ENCODE data around the gene HDAC10.

HDAC10 gene

DNA sequence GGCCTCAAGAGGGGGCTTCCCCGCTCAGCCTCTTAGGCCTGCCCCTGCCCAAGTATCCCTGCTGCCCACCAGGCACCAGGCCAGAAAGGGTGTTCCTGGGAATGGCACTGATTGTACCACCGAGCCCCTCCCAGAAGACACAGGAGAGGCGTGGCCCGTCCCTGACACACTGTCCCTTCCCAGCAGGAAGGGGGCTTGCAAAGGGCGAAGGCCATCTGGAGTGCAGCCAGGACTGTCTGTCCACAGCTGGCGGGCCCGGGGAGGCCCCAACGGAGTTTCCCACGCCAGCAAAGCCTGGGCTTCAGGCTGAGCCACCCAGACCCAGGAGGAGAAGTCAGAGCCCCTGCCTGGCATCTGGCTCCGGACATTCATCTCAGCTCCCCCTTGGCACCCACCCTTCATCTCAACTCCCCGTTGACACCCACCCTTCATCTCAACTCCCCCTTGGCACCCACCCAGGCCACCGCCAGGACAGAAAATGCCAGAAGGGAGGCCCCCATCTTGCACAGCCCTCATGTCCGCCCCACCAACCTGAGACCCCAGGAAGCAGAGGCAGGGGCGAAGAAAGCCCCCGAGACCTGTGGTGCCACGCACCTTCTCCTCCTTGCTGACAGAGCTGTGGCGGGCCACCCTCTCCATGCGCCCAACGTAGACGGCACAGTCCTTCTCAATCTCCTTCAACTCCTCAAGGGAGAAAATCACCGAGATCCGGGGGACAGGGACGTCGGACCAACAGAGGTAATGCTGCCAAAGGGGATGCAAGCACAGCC is 25.7 kb downstream of the HDAC10 start:
- no peak for DNase-seq (ENCODE audit: low spot score)
- TF ChIP-seq, protein P1, sequence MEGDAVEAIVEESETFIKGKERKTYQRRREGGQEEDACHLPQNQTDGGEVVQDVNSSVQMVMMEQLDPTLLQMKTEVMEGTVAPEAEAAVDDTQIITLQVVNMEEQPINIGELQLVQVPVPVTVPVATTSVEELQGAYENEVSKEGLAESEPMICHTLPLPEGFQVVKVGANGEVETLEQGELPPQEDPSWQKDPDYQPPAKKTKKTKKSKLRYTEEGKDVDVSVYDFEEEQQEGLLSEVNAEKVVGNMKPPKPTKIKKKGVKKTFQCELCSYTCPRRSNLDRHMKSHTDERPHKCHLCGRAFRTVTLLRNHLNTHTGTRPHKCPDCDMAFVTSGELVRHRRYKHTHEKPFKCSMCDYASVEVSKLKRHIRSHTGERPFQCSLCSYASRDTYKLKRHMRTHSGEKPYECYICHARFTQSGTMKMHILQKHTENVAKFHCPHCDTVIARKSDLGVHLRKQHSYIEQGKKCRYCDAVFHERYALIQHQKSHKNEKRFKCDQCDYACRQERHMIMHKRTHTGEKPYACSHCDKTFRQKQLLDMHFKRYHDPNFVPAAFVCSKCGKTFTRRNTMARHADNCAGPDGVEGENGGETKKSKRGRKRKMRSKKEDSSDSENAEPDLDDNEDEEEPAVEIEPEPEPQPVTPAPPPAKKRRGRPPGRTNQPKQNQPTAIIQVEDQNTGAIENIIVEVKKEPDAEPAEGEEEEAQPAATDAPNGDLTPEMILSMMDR (IDR thresholded peaks at IDR 0.05; ENCODE audit: extremely low read depth, missing control alignments), result no peak

DNA sequence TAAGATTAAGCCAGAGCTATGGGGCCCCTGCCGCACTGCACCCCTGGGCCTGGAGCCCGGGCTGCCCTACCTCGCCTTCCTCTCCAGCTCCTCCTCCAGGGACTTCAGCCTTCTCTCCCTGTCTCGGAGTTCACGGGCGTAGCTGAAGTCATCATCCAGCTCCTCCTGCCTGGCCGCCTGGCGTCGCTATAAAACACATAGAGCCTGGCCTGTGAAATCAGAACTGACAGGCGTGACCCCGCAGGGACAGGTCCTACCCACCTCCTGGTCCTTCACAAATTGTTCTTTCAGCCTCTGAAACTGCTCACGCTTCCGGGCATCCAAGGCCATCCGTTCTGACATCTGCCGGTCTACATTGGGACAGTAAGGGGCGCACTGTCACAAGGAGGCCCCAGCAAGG is 27.0 kb downstream of the HDAC10 start:
- no peak for DNase-seq (ENCODE audit: low spot score)
- TF ChIP-seq, protein P1 (IDR thresholded peaks at IDR 0.05; ENCODE audit: extremely low read depth, missing control alignments), result no peak

DNA sequence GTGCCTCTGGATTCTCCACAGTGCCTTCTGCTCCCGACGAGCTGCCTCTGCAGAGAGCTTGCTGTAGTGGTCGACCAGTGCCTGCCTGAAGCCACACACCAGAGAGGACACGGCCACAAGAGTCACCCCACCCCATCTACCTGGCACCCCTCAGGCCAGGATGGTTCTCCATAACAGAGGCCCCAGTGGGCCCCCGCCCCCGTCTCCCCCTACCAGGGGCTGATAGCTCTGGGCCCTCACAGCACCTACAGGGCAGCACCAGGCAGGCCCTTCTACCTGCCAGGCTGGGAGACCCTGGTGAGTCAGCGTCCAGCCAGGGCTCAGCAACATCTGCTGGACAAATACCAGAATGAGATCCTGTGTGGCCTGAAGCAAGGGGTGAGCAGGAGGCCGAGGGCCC is 28.6 kb downstream of the HDAC10 start:
- no peak for DNase-seq (ENCODE audit: low spot score)
- TF ChIP-seq, protein P1 (IDR thresholded peaks at IDR 0.05; ENCODE audit: extremely low read depth, missing control alignments), result no peak

DNA sequence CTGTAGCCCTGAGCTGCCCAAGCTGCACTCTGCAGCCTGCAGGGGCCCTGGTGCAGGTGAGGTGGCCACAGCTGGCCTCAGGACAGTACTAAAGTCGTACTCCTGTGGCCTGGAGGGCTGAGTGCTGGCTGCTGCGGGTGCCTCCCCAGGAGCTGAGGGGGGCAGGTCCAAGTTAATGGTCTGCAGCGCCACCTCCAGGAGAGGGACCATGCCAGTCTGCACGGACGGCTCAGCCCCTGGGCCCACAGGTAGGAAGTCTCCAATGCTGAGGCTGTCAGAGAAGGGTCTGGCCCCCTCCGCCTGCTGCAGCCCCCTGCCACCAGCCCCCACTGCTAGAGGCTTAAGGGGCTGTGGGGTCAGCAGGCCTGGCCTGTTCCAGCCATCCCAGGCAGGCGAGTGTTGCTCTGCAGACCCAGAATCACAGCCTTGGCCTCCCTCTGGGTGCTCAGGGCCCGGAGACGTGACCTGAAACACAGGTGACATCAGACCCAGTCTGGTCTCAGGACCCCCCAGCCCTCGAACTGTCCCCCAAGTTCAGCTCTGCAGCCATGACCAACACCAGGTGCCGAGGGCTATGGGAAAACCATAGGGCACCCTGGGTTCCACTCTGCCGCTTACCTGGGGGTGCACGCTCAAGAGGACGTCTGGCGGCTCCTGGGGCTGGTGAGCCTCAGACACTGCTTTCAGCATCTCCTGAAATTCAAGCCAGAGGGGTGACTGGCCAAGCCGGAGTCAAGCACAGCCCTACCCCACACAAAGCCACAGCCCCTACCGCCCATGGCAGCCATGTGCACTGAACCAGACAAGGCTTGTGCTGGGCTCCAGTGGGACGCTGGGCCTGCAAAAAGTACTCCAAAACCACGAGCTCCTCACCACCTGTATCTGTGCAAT is 29.4 kb downstream of the HDAC10 start:
- TF ChIP-seq, protein P1 (IDR thresholded peaks at IDR 0.05; ENCODE audit: extremely low read depth, missing control alignments), result no peak
- DNase-seq (ENCODE audit: low spot score), result no peak

DNA sequence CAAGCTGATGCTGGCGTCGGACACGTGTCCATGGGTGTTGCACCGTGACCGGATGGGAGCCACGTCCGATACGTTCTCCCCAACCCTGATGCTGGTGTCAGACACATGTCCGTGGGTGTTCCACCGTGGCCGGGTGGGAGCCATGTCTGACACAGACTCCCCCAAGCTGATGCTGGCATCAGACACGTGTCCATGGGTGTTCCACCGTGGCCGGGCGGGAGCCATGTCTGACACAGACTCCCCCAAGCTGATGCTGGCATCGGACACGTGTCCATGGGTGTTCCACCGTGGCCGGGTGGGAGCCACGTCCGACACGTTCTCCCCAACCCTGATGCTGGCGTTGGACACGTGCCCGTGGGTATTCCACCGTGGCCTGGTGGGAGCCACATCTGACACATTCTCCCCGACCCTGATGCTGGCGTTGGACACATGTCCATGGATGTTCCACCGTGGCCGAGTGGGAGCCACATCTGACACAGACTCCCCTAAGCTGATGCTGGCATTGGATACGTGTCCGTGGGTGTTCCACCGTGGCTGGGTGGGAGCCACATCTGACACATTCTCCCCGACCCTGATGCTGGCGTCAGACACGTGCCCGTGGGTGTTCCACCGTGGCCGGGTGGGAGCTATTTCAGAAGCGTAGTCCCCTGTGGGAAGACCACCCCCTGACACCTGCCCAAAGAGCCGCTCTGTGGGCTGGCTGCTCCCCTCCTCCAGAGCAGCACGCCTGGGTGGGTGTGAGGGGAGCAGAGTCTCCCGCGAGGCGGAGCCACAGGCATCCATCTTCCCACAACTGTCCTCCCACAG is 30.3 kb downstream of the HDAC10 start:
- no peak for DNase-seq (ENCODE audit: low spot score)
- TF ChIP-seq, protein P1 (IDR thresholded peaks at IDR 0.05; ENCODE audit: extremely low read depth, missing control alignments), result no peak

DNA sequence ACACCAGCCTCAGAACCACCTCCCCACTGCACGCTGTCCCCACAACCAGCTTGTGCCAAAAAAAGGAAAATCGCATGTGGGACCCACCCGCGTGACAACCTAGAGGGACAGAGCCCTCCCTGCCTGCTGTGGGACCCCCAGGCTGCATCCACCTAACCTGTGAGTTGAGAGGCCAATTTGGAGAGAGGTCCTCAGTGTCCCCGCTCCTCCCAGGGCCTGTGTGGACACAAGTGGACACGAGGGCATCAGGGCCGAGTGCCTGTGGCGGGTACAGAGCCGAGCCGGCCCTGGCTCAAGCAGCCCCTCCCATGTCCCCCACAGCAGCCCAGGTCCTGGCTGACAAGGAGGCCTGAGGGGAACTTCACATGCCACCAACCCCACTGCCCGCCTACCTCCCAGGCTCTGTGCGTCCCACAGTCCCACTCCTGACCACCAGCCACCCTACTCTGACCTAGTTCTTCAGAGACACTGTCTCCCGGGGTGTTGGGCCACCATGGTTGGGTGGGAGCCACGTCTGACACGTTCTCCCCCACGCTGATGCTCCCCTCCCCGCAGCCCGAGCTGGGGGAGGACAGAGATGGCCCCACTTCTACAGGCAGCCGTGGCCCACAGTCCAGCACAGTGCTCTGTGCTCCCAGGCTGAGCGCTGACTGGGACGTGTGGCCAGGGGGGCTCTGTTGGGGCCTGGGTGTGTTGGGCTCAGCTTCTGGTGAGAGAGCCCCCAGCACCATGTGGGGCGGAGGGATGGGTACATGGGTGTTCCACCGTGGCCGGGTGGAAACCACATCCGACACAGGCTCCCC is 31.1 kb downstream of the HDAC10 start:
- TF ChIP-seq, protein P1 (IDR thresholded peaks at IDR 0.05; ENCODE audit: extremely low read depth, missing control alignments), result no peak
- DNase-seq (ENCODE audit: low spot score), result no peak
